ENCODE results near the gene SAMD11. TPM values are rescaled to one million over a fixed set of nuclear protein-coding genes. Genes with fewer than 3 reads are reported as not detected.

SAMD11 gene
- total RNA-seq, 2 experiments from 2014 or later, result 0.06 TPM; not detected in 1

GRCh38 chr1:966704-967300 is 43.1 kb downstream of the SAMD11 start:
- no peak overlapping the region for H2AFZ ChIP-seq (ENCODE audit: low read length)
- peak overlapping the region; percentile 57; the same call in 1 of the 2 replicates for H3K4me2 ChIP-seq (ENCODE audit: low read length)
- no peaks in the 10 kb centered on the region for H3K4me1 ChIP-seq (ENCODE audit: insufficient read depth, low read length, poor library complexity, severe bottlenecking)
- TF ChIP-seq EZH2phosphoT487 (IDR thresholded peaks at IDR 0.05; ENCODE audit: borderline replicate concordance, low read depth, low read length) (no peak), CTCF (conservative IDR thresholded peaks at IDR 0.05; ENCODE audit: low read length) (no peak)
- no peaks in the 10 kb centered on the region for H3K9me3 ChIP-seq (ENCODE audit: low read length)
- H3K9me2 ChIP-seq (ENCODE audit: insufficient read depth, low read length), result no peaks in the 10 kb centered on the region
- no peaks in the 10 kb centered on the region for H4K20me1 ChIP-seq (ENCODE audit: insufficient read depth, low read length)
- POLR2A ChIA-PET, result no interaction called here
- no TSS peak for BruUV-seq (replicated peaks)
- CTCF ChIA-PET (ENCODE audit: unreplicated experiment), result no interaction called here
- H3K4me3 ChIP-seq (ENCODE audit: low read depth, low read length, poor library complexity, severe bottlenecking), result peak overlapping the region; percentile 22
- intact Hi-C loops (cut with micrococcal nuclease; ENCODE audit: unreplicated experiment), result no loop called here
- H3K27ac ChIP-seq (ENCODE audit: low read depth, low read length, poor library complexity, severe bottlenecking), result no peak overlapping the region
- peak; percentile 25 for DNase-seq (ENCODE audit: low spot score)
- no peaks in the 10 kb centered on the region for H3K36me3 ChIP-seq (ENCODE audit: insufficient read depth, low read length)
- no peaks in the 10 kb centered on the region for H3K79me2 ChIP-seq (ENCODE audit: insufficient read depth, low read depth, low read length)

GRCh38 chr1:967466-968343 is 44.0 kb downstream of the SAMD11 start:
- no peaks in the 10 kb centered on the region for H3K79me2 ChIP-seq (ENCODE audit: insufficient read depth, low read depth, low read length)
- POLR2A ChIA-PET, result no interaction called here
- H2AFZ ChIP-seq (ENCODE audit: low read length), result no peak overlapping the region
- H3K9me3 ChIP-seq (ENCODE audit: low read length), result no peaks in the 10 kb centered on the region
- no peak overlapping the region for H3K27ac ChIP-seq (ENCODE audit: low read depth, low read length, poor library complexity, severe bottlenecking)
- CTCF ChIA-PET (ENCODE audit: unreplicated experiment), result no interaction called here
- no peaks in the 10 kb centered on the region for H3K9me2 ChIP-seq (ENCODE audit: insufficient read depth, low read length)
- H3K36me3 ChIP-seq (ENCODE audit: insufficient read depth, low read length), result no peaks in the 10 kb centered on the region
- no peak for TF ChIP-seq CTCF (conservative IDR thresholded peaks at IDR 0.05; ENCODE audit: low read length)
- TF ChIP-seq EZH2phosphoT487 (IDR thresholded peaks at IDR 0.05; ENCODE audit: borderline replicate concordance, low read depth, low read length), result no peak
- H3K4me2 ChIP-seq (ENCODE audit: low read length), result no peak overlapping the region
- DNase-seq (ENCODE audit: low spot score), result no peak
- intact Hi-C loops (cut with micrococcal nuclease; ENCODE audit: unreplicated experiment), result no loop called here
- H3K4me1 ChIP-seq (ENCODE audit: insufficient read depth, low read length, poor library complexity, severe bottlenecking), result no peaks in the 10 kb centered on the region
- no TSS peak for BruUV-seq (replicated peaks)
- no peak overlapping the region for H3K4me3 ChIP-seq (ENCODE audit: low read depth, low read length, poor library complexity, severe bottlenecking)
- no peaks in the 10 kb centered on the region for H4K20me1 ChIP-seq (ENCODE audit: insufficient read depth, low read length)

Data from OCI-LY7 (cell line).